ENCODE results near the gene AGBL1.
A peak's percentile ranks its signal among the peaks of the same experiment; 100 is the strongest.

The AGBL1 gene

GRCh38 chr15:86615816-86616215, 536.1 kb downstream of the AGBL1 start:
- TF ChIP-seq CTCF (IDR thresholded peaks at IDR 0.05), result no peak
- no peak for DNase-seq
- Mint-ChIP-seq H3K27me3 (ENCODE audit: low read depth, poor library complexity) (no peaks in the 10 kb centered on the region), H3K27ac (no peak overlapping the region), H3K4me1 (peaks cover 55% of the 10 kb centered on the region), H3K4me3 (no peak overlapping the region), H3K36me3 (ENCODE audit: low read depth) (no peaks in the 10 kb centered on the region), H3K9me3 (peaks cover 4% of the 10 kb centered on the region)

GRCh38 chr15:86616771-86617170, 537.1 kb downstream of the AGBL1 start:
- DNase-seq, result no peak
- peaks cover 4% of the 10 kb centered on the region for H3K9me3 Mint-ChIP-seq
- TF ChIP-seq CTCF (IDR thresholded peaks at IDR 0.05), result no peak
- H3K36me3 Mint-ChIP-seq (ENCODE audit: low read depth), result no peaks in the 10 kb centered on the region
- peaks cover 49% of the 10 kb centered on the region for H3K4me1 Mint-ChIP-seq
- no peak overlapping the region for H3K27ac Mint-ChIP-seq
- H3K27me3 Mint-ChIP-seq (ENCODE audit: low read depth, poor library complexity), result no peaks in the 10 kb centered on the region
- no peak overlapping the region for H3K4me3 Mint-ChIP-seq

GRCh38 chr15:86620157-86620556, 540.5 kb downstream of the AGBL1 start:
- H3K36me3 Mint-ChIP-seq (ENCODE audit: low read depth), result no peaks in the 10 kb centered on the region
- H3K27me3 Mint-ChIP-seq (ENCODE audit: low read depth, poor library complexity), result no peaks in the 10 kb centered on the region
- peak overlapping the region; percentile 14 for H3K27ac Mint-ChIP-seq
- no peak for DNase-seq
- peaks cover 44% of the 10 kb centered on the region for H3K4me1 Mint-ChIP-seq
- H3K9me3 Mint-ChIP-seq, result no peaks in the 10 kb centered on the region
- H3K4me3 Mint-ChIP-seq, result no peak overlapping the region
- TF ChIP-seq CTCF (IDR thresholded peaks at IDR 0.05), result no peak

- H3K4me1 Mint-ChIP-seq, result peaks cover 44% of the 10 kb centered on the region
- H3K4me3 Mint-ChIP-seq, result no peak overlapping the region
- no peaks in the 10 kb centered on the region for H3K27me3 Mint-ChIP-seq (ENCODE audit: low read depth, poor library complexity)
- no peak for TF ChIP-seq CTCF (IDR thresholded peaks at IDR 0.05)
- no peaks in the 10 kb centered on the region for H3K36me3 Mint-ChIP-seq (ENCODE audit: low read depth)
- no peaks in the 10 kb centered on the region for H3K9me3 Mint-ChIP-seq
- H3K27ac Mint-ChIP-seq, result no peak overlapping the region
- DNase-seq, result no peak
Observed at GRCh38 chr15:86620641-86621349, 541.1 kb downstream of the AGBL1 start.

- H3K4me3 Mint-ChIP-seq, result no peak overlapping the region
- peaks cover 5% of the 10 kb centered on the region for H3K27me3 Mint-ChIP-seq (ENCODE audit: low read depth, poor library complexity)
- TF ChIP-seq CTCF (IDR thresholded peaks at IDR 0.05), result no peak
- H3K4me1 Mint-ChIP-seq, result peaks cover 32% of the 10 kb centered on the region
- DNase-seq, result no peak
- H3K27ac Mint-ChIP-seq, result no peak overlapping the region
- no peaks in the 10 kb centered on the region for H3K9me3 Mint-ChIP-seq
- H3K36me3 Mint-ChIP-seq (ENCODE audit: low read depth), result no peaks in the 10 kb centered on the region
Observed at GRCh38 chr15:86623236-86623635, 543.6 kb downstream of the AGBL1 start.

Data from nephron progenitor cell (in vitro differentiated cells).